Transverse colon (tissue), 4 donors: ENCODE data around the gene RPL39. TPM values are rescaled to one million over a fixed set of nuclear protein-coding genes. Genes with fewer than 3 reads are reported as not detected.
"Not testable (repeated sequence)": the region's sequence is repeated elsewhere in the genome, so short reads cannot be mapped to it uniquely, and the experiment has no call there.

Experiments used
- DNase-seq: peaks from one replicate; pipeline ENCODE4 v3.0.0-alpha.2; 2019
- H3K27ac ChIP-seq, 4 donors: fragments of 200-600 bp; sonication (generic); 2 replicates each; pipeline ENCODE4 v1.5.1; 2016 to 2018; ENCODE audit warnings: inconsistent platforms in 4 of 4
- H3K27me3 ChIP-seq: fragments of 200-600 bp; sonication (generic); 2 replicates; pipeline ENCODE4 v1.5.1; 2017; ENCODE audit warnings: inconsistent platforms
- H3K36me3 ChIP-seq, 4 donors: fragments of 200-600 bp; sonication (generic); 2 replicates each; pipeline ENCODE4 v1.5.1; 2017 to 2019; ENCODE audit warnings: inconsistent platforms in 4 of 4
- H3K4me1 ChIP-seq, 4 donors: fragments of 200-600 bp; sonication (generic); 2 replicates each; pipeline ENCODE4 v1.5.1; 2017 to 2020; ENCODE audit warnings: inconsistent platforms in 4 of 4
- H3K4me3 ChIP-seq, 4 donors: fragments of 200-600 bp; sonication (generic); 1 replicate in 1 of 4; 2 replicates in 3 of 4; pipeline versions ENCODE4 v1.5.1 to v1.6.1; 2017 to 2019; ENCODE audit warnings: inconsistent platforms in 4 of 4
- H3K9me3 ChIP-seq, 2 donors: fragments of 200-600 bp; sonication (generic); 2 replicates each; pipeline ENCODE4 v1.5.1; 2017 to 2019; ENCODE audit warnings: inconsistent platforms in 2 of 2
- EP300 ChIP-seq: sonication (generic); formaldehyde crosslinking; IDR thresholded peaks from one replicate; pipeline ENCODE4 v1.6.1; 2017; ENCODE audit warnings: antibody characterized with exemption, low read depth
- POLR2A ChIP-seq: fragments of 450-650 bp; IDR thresholded peaks from one replicate; pipeline ENCODE4 v1.6.1; 2016; ENCODE audit warnings: antibody characterized with exemption, mild to moderate bottlenecking, moderate library complexity
- POLR2AphosphoS5 ChIP-seq, 3 donors: sonication (generic); formaldehyde crosslinking; IDR thresholded peaks; one replicate each; pipeline ENCODE4 v1.6.1; 2016; ENCODE audit warnings: antibody characterized with exemption in 3 of 3
- WGBS, 2 donors: methylation state at CpG; one replicate each; pipeline ENCODE4 v1.1.5; 2018; ENCODE audit warnings: low coverage in 1 of 2; 5-methylcytosine and 5-hydroxymethylcytosine counted together
- in situ Hi-C, 4 donors: fragments of 200-750 bp; cut with MboI; loops; one replicate each; pipeline versions ENCODE4 v1.15.0 to v1.15.1; 2017; ENCODE audit warnings: low sequenced_read_pairs in 3 of 4, low pct_ligation_motif_present in 1 of 4, low pct_unique_long_range_greater_than_20kb in 1 of 4
- intact Hi-C: fragments of 100-400 bp; cut with DNase I; formaldehyde crosslinking; loops from one replicate; pipeline ENCODE4 v1.15.1; 2023; ENCODE audit warnings: low total_unique reads
- total RNA-seq, 4 donors: library from RNA; depleted of rRNA; stranded (reverse); fragments of >200 nt; gene quantifications; one replicate each; pipeline ENCODE4 v1.1.0, GENCODE V29; 2016
- TF ChIP-seq, protein P1 (sequence below), 5 experiments: fragments of 200-600 bp in 3 of 5; fragments of 450-650 bp in 2 of 5; sonication (generic) in 3 of 5; IDR thresholded peaks; 1 replicate in 2 of 5; 2 replicates in 3 of 5; pipeline ENCODE4 v1.5.1; 2016 to 2017; ENCODE audit warnings: antibody characterized with exemption in 5 of 5, inconsistent platforms in 3 of 5, mild to moderate bottlenecking in 2 of 5, moderate library complexity in 1 of 5

RPL39 gene
- total RNA-seq, 4 donors from 2014 or later: 246 to 2,878 (median 1,753) TPM

GRCh38 chrX:119817130-119817690 is 25.8 kb upstream of the RPL39 start:
- Histone ChIP-seq H3K27ac (no peak overlapping the region), H3K4me1 (no peaks in the 10 kb centered on the region), H3K9me3 (no peaks in the 10 kb centered on the region), H3K27me3 (no peaks in the 10 kb centered on the region), H3K4me3 (no peak overlapping the region), H3K36me3 (no peaks in the 10 kb centered on the region)
- no peak for DNase-seq
- intact Hi-C loops (no loop called here), in situ Hi-C loops (no loop called here)
- no peak for TF ChIP-seq POLR2AphosphoS5 (IDR thresholded peaks at IDR 0.05)
- WGBS, 2 donors: 80 to 86% methylated on average over 1 to 6 of the region's 6 CpGs

DNA sequence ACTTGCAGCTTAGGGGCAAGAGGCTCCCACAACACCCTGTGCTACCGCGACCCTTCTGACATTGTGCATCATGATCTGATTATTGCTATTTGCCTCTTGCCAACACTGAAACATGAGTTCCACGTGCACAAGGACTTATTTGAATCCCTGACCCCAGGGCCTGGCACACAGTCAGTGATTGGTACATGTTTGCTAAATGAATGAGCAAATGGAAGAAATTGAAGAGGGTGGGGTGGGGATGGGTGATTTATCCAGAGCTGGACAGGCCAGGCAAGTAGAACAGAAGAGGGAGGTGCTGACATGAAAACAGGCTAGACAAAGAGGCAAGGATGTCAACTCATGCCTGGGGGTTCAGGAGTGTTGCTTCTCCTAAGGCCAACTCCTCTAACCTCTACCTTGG is 24.9 kb upstream of the RPL39 start:
- no peak for DNase-seq

GRCh38 chrX:119809185-119809666 is 17.8 kb upstream of the RPL39 start:
- no peaks in the 10 kb centered on the region for H3K4me1 ChIP-seq
- in situ Hi-C loops: no loop called here
- DNase-seq: no peak
- H3K36me3 ChIP-seq: no peaks in the 10 kb centered on the region
- intact Hi-C loops: no loop called here
- no peaks in the 10 kb centered on the region for H3K9me3 ChIP-seq
- WGBS, 2 donors: 48 to 100% methylated on average over 1 of the region's 1 CpG
- no peaks in the 10 kb centered on the region for H3K27me3 ChIP-seq
- no peak for TF ChIP-seq POLR2AphosphoS5 (IDR thresholded peaks at IDR 0.05)
- no peak overlapping the region for H3K27ac ChIP-seq
- no peak overlapping the region for H3K4me3 ChIP-seq

More for the DNA sequence above, 24.9 kb upstream of the RPL39 start:
- no peaks in the 10 kb centered on the region for H3K36me3 ChIP-seq
- 76% methylated on average over 3 of the region's 3 CpGs; no CpG with 5 or more reads in 1 of the 2 donors for WGBS, 2 donors
- no peak overlapping the region for H3K4me3 ChIP-seq
- no peaks in the 10 kb centered on the region for H3K9me3 ChIP-seq
- TF ChIP-seq POLR2AphosphoS5 (IDR thresholded peaks at IDR 0.05) (no peak), EP300 (no peak), POLR2A (no peak)
- TF ChIP-seq, protein P1, sequence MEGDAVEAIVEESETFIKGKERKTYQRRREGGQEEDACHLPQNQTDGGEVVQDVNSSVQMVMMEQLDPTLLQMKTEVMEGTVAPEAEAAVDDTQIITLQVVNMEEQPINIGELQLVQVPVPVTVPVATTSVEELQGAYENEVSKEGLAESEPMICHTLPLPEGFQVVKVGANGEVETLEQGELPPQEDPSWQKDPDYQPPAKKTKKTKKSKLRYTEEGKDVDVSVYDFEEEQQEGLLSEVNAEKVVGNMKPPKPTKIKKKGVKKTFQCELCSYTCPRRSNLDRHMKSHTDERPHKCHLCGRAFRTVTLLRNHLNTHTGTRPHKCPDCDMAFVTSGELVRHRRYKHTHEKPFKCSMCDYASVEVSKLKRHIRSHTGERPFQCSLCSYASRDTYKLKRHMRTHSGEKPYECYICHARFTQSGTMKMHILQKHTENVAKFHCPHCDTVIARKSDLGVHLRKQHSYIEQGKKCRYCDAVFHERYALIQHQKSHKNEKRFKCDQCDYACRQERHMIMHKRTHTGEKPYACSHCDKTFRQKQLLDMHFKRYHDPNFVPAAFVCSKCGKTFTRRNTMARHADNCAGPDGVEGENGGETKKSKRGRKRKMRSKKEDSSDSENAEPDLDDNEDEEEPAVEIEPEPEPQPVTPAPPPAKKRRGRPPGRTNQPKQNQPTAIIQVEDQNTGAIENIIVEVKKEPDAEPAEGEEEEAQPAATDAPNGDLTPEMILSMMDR (IDR thresholded peaks at IDR 0.05): no peak
- in situ Hi-C loops (no loop called here), intact Hi-C loops (no loop called here)
- no peaks in the 10 kb centered on the region for H3K4me1 ChIP-seq
- H3K27me3 ChIP-seq: no peaks in the 10 kb centered on the region
- H3K27ac ChIP-seq: no peak overlapping the region

DNA sequence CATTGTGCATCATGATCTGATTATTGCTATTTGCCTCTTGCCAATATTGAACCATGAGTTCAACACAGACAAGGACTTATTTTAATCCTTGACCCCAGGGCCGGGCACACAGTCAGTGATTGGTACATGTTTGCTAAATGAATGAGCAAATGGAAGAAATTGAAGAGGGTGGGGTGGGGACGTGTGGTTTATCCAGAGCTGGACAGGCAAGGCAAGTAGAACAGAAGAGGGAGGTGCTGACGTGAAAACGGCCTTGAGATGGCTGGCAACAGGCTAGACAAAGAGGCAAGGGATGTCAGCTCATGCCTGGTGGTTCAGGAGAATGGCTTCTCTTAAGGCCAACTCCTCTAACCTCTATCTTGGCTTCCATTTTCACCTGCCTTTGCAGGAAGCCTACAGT is 17.0 kb upstream of the RPL39 start:
- intact Hi-C loops, H3K4me3 ChIP-seq, H3K27me3 ChIP-seq, H3K4me1 ChIP-seq, H3K27ac ChIP-seq, in situ Hi-C loops, DNase-seq, H3K36me3 ChIP-seq, H3K9me3 ChIP-seq: not testable (repeated sequence)
- 58% methylated on average over 3 of the region's 4 CpGs; no CpG with 5 or more reads in 1 of the 2 donors for WGBS, 2 donors

DNA sequence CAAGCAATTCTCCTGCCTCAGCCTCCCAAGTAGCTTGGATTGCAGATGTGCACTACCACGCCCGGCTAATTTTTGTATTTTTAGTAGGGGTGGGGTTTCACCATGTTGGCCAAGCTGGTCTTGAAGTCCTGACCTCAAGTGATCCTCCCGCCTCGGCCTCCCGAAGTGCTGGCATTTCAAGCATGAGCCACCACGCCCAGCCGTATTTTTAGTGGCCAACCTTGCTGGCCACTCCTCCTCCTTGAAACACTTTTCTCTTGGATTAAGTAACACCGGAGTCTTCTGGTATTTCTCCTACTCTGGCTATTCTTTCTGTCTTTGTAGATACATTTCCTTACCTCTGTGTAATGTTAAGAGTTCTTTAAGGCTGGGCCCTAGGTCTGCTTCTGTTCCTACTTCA is 11.1 kb upstream of the RPL39 start:
- no peak for DNase-seq
- TF ChIP-seq, protein P1 (IDR thresholded peaks at IDR 0.05): no peak
- no peak for TF ChIP-seq EP300
- TF ChIP-seq POLR2A: no peak
- TF ChIP-seq POLR2AphosphoS5 (IDR thresholded peaks at IDR 0.05): no peak
- Histone ChIP-seq H3K27ac (no peak overlapping the region), H3K36me3 (no peaks in the 10 kb centered on the region), H3K4me1 (no peaks in the 10 kb centered on the region), H3K9me3 (no peaks in the 10 kb centered on the region), H3K27me3 (no peaks in the 10 kb centered on the region), H3K4me3 (no peak overlapping the region)
- intact Hi-C loops (no loop called here), in situ Hi-C loops (no loop called here)
- 91% methylated on average over 8 of the region's 8 CpGs; no CpG with 5 or more reads in 1 of the 2 donors for WGBS, 2 donors
